IMR-90 (cell line): Measurements from ENCODE around the gene SLC27A4. TPM values are rescaled to one million over a fixed set of nuclear protein-coding genes. Genes with fewer than 3 reads are reported as not detected.

Experiments
- ATAC-seq: fragments of 200-7000 bp; cut with Tn5 transposase; 2 replicates; pipeline ENCODE4 v1.9.1; 2020; ENCODE audit warnings: low read depth, mild to moderate bottlenecking, moderate library complexity
- BruUV-seq: library from RNA; stranded (reverse); fragments of 400-500 nt; replicated peaks from 2 replicates; lab custom pipeline; 2021; lab: Mats Ljungman, UMichigan
- CTCF ChIA-PET: fragments of 300-600 bp; formaldehyde crosslinking; extraction: SDS; loops from one replicate; lab custom pipeline; 2021; ENCODE audit warnings: antibody characterized with exemption; lab: Yijun Ruan, JAX
- POLR2A ChIA-PET: fragments of 300-600 bp; sonication (Branson Sonifier 250); formaldehyde crosslinking; loops from one replicate; lab custom pipeline; 2022; ENCODE audit warnings: antibody characterized with exemption; ENCODE audit not compliant: unreplicated experiment; lab: Charles Lee
- DNase-seq: peaks from one replicate; pipeline ENCODE4 v3.0.0; 2013
- H2AFZ ChIP-seq: replicated peaks from 2 replicates; pipeline ENCODE3; 2013; ENCODE audit warnings: low read length, mild to moderate bottlenecking; ENCODE audit not compliant: poor library complexity
- H2AK5ac ChIP-seq: 2 replicates; pipeline ENCODE4 v1.6.1; 2013; ENCODE audit warnings: low read depth, low read length, inconsistent platforms
- H2AK9ac ChIP-seq: replicated peaks from 2 replicates; pipeline ENCODE3; 2013; ENCODE audit warnings: mild to moderate bottlenecking, low read depth, low read length, moderate library complexity; ENCODE audit not compliant: poor library complexity
- H2BK120ac ChIP-seq: 2 replicates; pipeline ENCODE4 v1.6.1; 2013; ENCODE audit warnings: low read depth, low read length, inconsistent platforms
- H2BK15ac ChIP-seq: 3 replicates; pipeline ENCODE4 v1.6.1; 2013; ENCODE audit warnings: low read depth, low read length, inconsistent platforms
- H2BK20ac ChIP-seq: 2 replicates; pipeline ENCODE4 v1.6.1; 2013; ENCODE audit warnings: low read depth, mild to moderate bottlenecking, inconsistent platforms, low read length, moderate library complexity
- H2BK5ac ChIP-seq: 2 replicates; pipeline ENCODE4 v1.6.1; 2013; ENCODE audit warnings: mild to moderate bottlenecking, low read depth, low read length, inconsistent platforms; ENCODE audit not compliant: poor library complexity, severe bottlenecking
- H3K14ac ChIP-seq: replicated peaks from 2 replicates; pipeline ENCODE4 v1.6.1; 2013; ENCODE audit warnings: low read depth, low read length, inconsistent platforms
- H3K18ac ChIP-seq: 2 replicates; pipeline ENCODE4 v1.6.1; 2013; ENCODE audit warnings: low read depth, low read length, control low read depth
- H3K23ac ChIP-seq: 2 replicates; pipeline ENCODE4 v1.6.1; 2013; ENCODE audit warnings: low read depth, low read length, inconsistent platforms
- H3K27ac ChIP-seq: 2 replicates; pipeline ENCODE4 v1.5.1; 2013; ENCODE audit warnings: mild to moderate bottlenecking, control low read depth, low read length; ENCODE audit not compliant: insufficient read depth
- H3K27me3 ChIP-seq: 2 replicates; pipeline ENCODE4 v1.6.1; 2013; ENCODE audit warnings: low read length; ENCODE audit not compliant: control insufficient read depth, insufficient read depth
- H3K36me3 ChIP-seq: 2 replicates; pipeline ENCODE4 v1.6.1; 2013; ENCODE audit warnings: low read length, mixed read lengths; ENCODE audit not compliant: control insufficient read depth, insufficient read depth
- H3K4ac ChIP-seq: 2 replicates; pipeline ENCODE4 v1.6.1; 2013; ENCODE audit warnings: low read depth, low read length, inconsistent platforms
- H3K4me1 ChIP-seq: 2 replicates; pipeline ENCODE4 v1.6.1; 2013; ENCODE audit warnings: low read length, mixed read lengths; ENCODE audit not compliant: control insufficient read depth, insufficient read depth
- H3K4me2 ChIP-seq: 2 replicates; pipeline ENCODE4 v1.6.1; 2013; ENCODE audit warnings: low read depth, mild to moderate bottlenecking, control low read depth, low read length, moderate library complexity
- H3K4me3 ChIP-seq: 2 replicates; pipeline ENCODE4 v1.5.1; 2013; ENCODE audit warnings: low read depth, mild to moderate bottlenecking, control low read depth, low read length, moderate library complexity; ENCODE audit not compliant: insufficient read depth
- H3K56ac ChIP-seq: 2 replicates; pipeline ENCODE4 v1.6.1; 2013; ENCODE audit warnings: low read length, inconsistent platforms; ENCODE audit not compliant: insufficient read depth; ENCODE audit errors: extremely low read depth
- H3K79me1 ChIP-seq, 2 experiments: 2 replicates each; pipeline ENCODE4 v1.6.1; 2013; ENCODE audit warnings: low read length in 2 of 2, inconsistent platforms in 1 of 2, low read depth in 1 of 2
- H3K9ac ChIP-seq: 2 replicates; pipeline ENCODE4 v1.6.1; 2013; ENCODE audit warnings: low read depth, low read length, control low read depth
- H3K9me1 ChIP-seq: 2 replicates; pipeline ENCODE4 v1.6.1; 2013; ENCODE audit warnings: low read length, inconsistent platforms; ENCODE audit not compliant: insufficient read depth
- H3K9me3 ChIP-seq: 2 replicates; pipeline ENCODE4 v1.6.1; 2013; ENCODE audit warnings: low read length; ENCODE audit not compliant: control insufficient read depth, insufficient read depth
- H4K20me1 ChIP-seq: 2 replicates; pipeline ENCODE4 v1.6.1; 2013; ENCODE audit warnings: low read length, inconsistent platforms; ENCODE audit not compliant: insufficient read depth
- H4K5ac ChIP-seq: 2 replicates; pipeline ENCODE4 v1.6.1; 2013; ENCODE audit warnings: mild to moderate bottlenecking, low read depth, low read length, control low read depth
- H4K8ac ChIP-seq, 2 experiments: 2 replicates each; pipeline ENCODE4 v1.6.1; 2013; ENCODE audit warnings: low read depth in 2 of 2, low read length in 2 of 2, control low read depth in 1 of 2, inconsistent platforms in 1 of 2
- H4K91ac ChIP-seq: 2 replicates; pipeline ENCODE4 v1.6.1; 2013; ENCODE audit warnings: low read depth, low read length, inconsistent platforms; ENCODE audit not compliant: insufficient read depth
- CHD1 ChIP-seq: IDR thresholded peaks from 2 replicates; pipeline ENCODE4 v1.6.1; 2012; ENCODE audit warnings: low read depth, low read length, improper control_type of control experiment
- CTCF ChIP-seq: conservative IDR thresholded peaks from 2 replicates; pipeline ENCODE4 v1.5.1; 2012; ENCODE audit warnings: mild to moderate bottlenecking, low read depth, low read length, improper control_type of control experiment
- MAFK ChIP-seq: IDR thresholded peaks from 2 replicates; pipeline ENCODE4 v1.6.1; 2012; ENCODE audit warnings: low read depth, low read length, improper control_type of control experiment
- NFE2L2 ChIP-seq: fragments of 150-350 bp; IDR thresholded peaks from 2 replicates; pipeline ENCODE4 v1.6.1; 2016; ENCODE audit warnings: low read depth, mild to moderate bottlenecking, low read length
- SMC3 ChIP-seq: fragments of 150-350 bp; IDR thresholded peaks from 2 replicates; pipeline ENCODE4 v1.6.1; 2016; ENCODE audit warnings: low read depth, mild to moderate bottlenecking, antibody characterized with exemption, low read length, moderate library complexity
- WGBS, 2 experiments: methylation state at CpG; one replicate each; pipeline versions ENCODE4 v1.1.5 to v1.1.7; 2013; ENCODE audit warnings: missing lambda C conversion rate in 2 of 2; ENCODE audit not compliant: insufficient read length in 1 of 2; ENCODE audit errors: extremely low coverage in 2 of 2; 5-methylcytosine and 5-hydroxymethylcytosine counted together
- dilution Hi-C: fragments of 300-500 bp; cut with HindIII; formaldehyde crosslinking; loops from one replicate; pipeline ENCODE4 v1.14.3; 2018; ENCODE audit warnings: low sequenced_read_pairs; ENCODE audit not compliant: unreplicated experiment
- in situ Hi-C: fragments of 300-500 bp; cut with MboI; formaldehyde crosslinking; loops from 3 replicates; pipeline ENCODE4 v1.14.3; 2019; ENCODE audit warnings: low sequenced_read_pairs, inconsistent platforms, mixed read lengths
- intact Hi-C: fragments of 100-400 bp; cut with micrococcal nuclease; formaldehyde crosslinking; loops from 2 replicates; pipeline ENCODE4 v1.10.0; 2022
- polyA plus RNA-seq, 3 experiments: library from polyadenylated mRNA; depleted of rRNA; stranded (reverse); fragments of >200 nt; gene quantifications; 2 replicates each; pipeline ENCODE4 v1.2.3, GENCODE V29; 2012; ENCODE audit warnings: low replicate concordance in 1 of 3
- total RNA-seq: library from RNA; depleted of rRNA; stranded (reverse); fragments of >200 nt; gene quantifications from 2 replicates; pipeline ENCODE4 v1.2.3, GENCODE V29; 2012

SLC27A4 gene
- total and polyA plus RNA-seq, 2 of the 4 experiments (the other 2 are of a cell fraction): 9.7 to 13.7 TPM

- H4K20me1 ChIP-seq: no peaks in the 10 kb centered on the region
- H4K8ac ChIP-seq: no peak overlapping the region
- H2BK5ac ChIP-seq: no peak overlapping the region
- H3K79me1 ChIP-seq: peaks cover 0 to 8% of the 10 kb centered on the region in 2 experiments; a peak in 2 of 4 replicates
- POLR2A ChIA-PET: no interaction called here
- no peak overlapping the region for H3K18ac ChIP-seq
- CTCF ChIA-PET: no interaction called here
- no peak overlapping the region for H4K91ac ChIP-seq
- intact Hi-C loops (no loop called here), dilution Hi-C loops (no loop called here), in situ Hi-C loops (no loop called here)
- no peak overlapping the region for H2AK9ac ChIP-seq
- H2AK5ac ChIP-seq: no peak overlapping the region
- H3K14ac ChIP-seq: no peak overlapping the region
- no peak overlapping the region for H2BK15ac ChIP-seq
- no peak overlapping the region for H3K4ac ChIP-seq
- H3K36me3 ChIP-seq: peaks cover 20% of the 10 kb centered on the region
- no peak for TF ChIP-seq CHD1
- no peak for TF ChIP-seq MAFK
- TF ChIP-seq CTCF: no peak
- TF ChIP-seq SMC3: no peak
- TF ChIP-seq NFE2L2: no peak
- no peak for ATAC-seq
- H3K9me1 ChIP-seq: peaks cover 8% of the 10 kb centered on the region
- no peak overlapping the region for H3K56ac ChIP-seq
- H2BK120ac ChIP-seq: no peak overlapping the region
- no peak overlapping the region for H2AFZ ChIP-seq
- H3K4me3 ChIP-seq: no peak overlapping the region
- WGBS, 2 experiments: 100% methylated on average over 1 of the region's 2 CpGs; no CpG with 5 or more reads in 1 of the 2 experiments
- H3K27me3 ChIP-seq: no peaks in the 10 kb centered on the region
- peaks cover 3% of the 10 kb centered on the region; the same call in 1 of the 2 replicates for H3K4me1 ChIP-seq
- H2BK20ac ChIP-seq: no peak overlapping the region
- H3K27ac ChIP-seq: no peak overlapping the region
- H3K9ac ChIP-seq: no peak overlapping the region
- no peaks in the 10 kb centered on the region for H3K9me3 ChIP-seq
- DNase-seq: no peak
- no peak overlapping the region for H3K4me2 ChIP-seq
- BruUV-seq: no TSS peak
- H3K23ac ChIP-seq: no peak overlapping the region
- H4K5ac ChIP-seq: no peak overlapping the region
Measured at GRCh38 chr9:128335914-128336313, 4.4 kb upstream of the SLC27A4 start.
